Thyroid gland (tissue), 4 donors: ENCODE measurements around the gene BRCC3.

ENCODE experiments used
- CTCF ChIP-seq, 6 experiments: fragments of 200-600 bp in 3 of 6; fragments of 450-650 bp in 3 of 6; sonication (generic) in 3 of 6; IDR thresholded peaks; one replicate each; pipeline ENCODE4 v1.5.1; 2016 to 2019; ENCODE audit warnings: antibody characterized with exemption in 6 of 6, mild to moderate bottlenecking in 2 of 6, inconsistent platforms in 1 of 6, moderate library complexity in 1 of 6
- POLR2A ChIP-seq, 2 donors: fragments of 450-650 bp; IDR thresholded peaks; one replicate each; pipeline ENCODE4 v1.6.1; 2017; ENCODE audit warnings: antibody characterized with exemption in 2 of 2, mild to moderate bottlenecking in 2 of 2, moderate library complexity in 1 of 2

- no peak for TF ChIP-seq POLR2A (IDR thresholded peaks at IDR 0.05)
- TF ChIP-seq CTCF (IDR thresholded peaks at IDR 0.05) = no peak
Measured at GRCh38 chrX:155022585-155022984, 48.7 kb upstream of the BRCC3 start, which contains the start of gene F8.
